ENCODE data around the gene MYL9. TPM values are rescaled to one million over a fixed set of nuclear protein-coding genes. Genes with fewer than 3 reads are reported as not detected.

Gene MYL9
- total RNA-seq, 1 experiment from 2014 or later: 49.3 TPM

GRCh38 chr20:36572701-36573102, 31.4 kb downstream of the MYL9 start:
- H3K4me3 ChIP-seq (replicated peaks in 1 of 2; ENCODE audit: low read depth in 1 of 2, low read length in 2 of 2): peak overlapping the region; percentile 8 to 79; a peak in 3 of 4 replicates
- ATAC-seq (no peak), DNase-seq (ENCODE audit: low read depth, low spot score) (no peak)
- POLR2A ChIA-PET: interaction anchor here (1.1 to 1.2 kb wide), 2 partner anchors 31 to 32 kb away, joined by 3 to 4 read pairs; no protein-coding TSS in a partner anchor
- peak overlapping the region; percentile 100 for H3K4me2 ChIP-seq (ENCODE audit: low read length)
- TF ChIP-seq CEBPB (IDR thresholded peaks at IDR 0.05; ENCODE audit: low read depth) (no peak), TCF7L2 (IDR thresholded peaks at IDR 0.05; ENCODE audit: borderline replicate concordance, extremely low read depth, insufficient read depth, insufficient read length) (no peak)
- H3K9ac ChIP-seq (ENCODE audit: low read length): peak overlapping the region; percentile 82
- peaks cover 16% of the 10 kb centered on the region for H3K79me2 ChIP-seq (ENCODE audit: insufficient read depth, low read length)
- H2AFZ ChIP-seq (ENCODE audit: low read depth, low read length, poor library complexity, severe bottlenecking): peak overlapping the region; percentile 71
- BruUV-seq (replicated peaks): no TSS peak
- H3K9me3 ChIP-seq (ENCODE audit: control insufficient read depth in 1 of 2, insufficient read depth in 1 of 2, low read depth in 1 of 2, low read length in 2 of 2): no peaks in the 10 kb centered on the region
- intact Hi-C loops (cut with micrococcal nuclease): no loop called here
- CTCF ChIA-PET: interaction anchor here (0.7 to 1.1 kb wide), 2 partner anchors 33 to 349 kb away, joined by 4 to 6 read pairs; partner anchors contain the start of gene RAB5IF
- RAD21 ChIA-PET (ENCODE audit: low non-redundant PET in 1 of 2, low total read pairs in 2 of 2, uncharacterized antibody in 2 of 2, unreplicated experiment in 2 of 2): interaction anchor here in 1 of 2 experiments (0.6 kb wide), 2 partner anchors 12 to 15 kb away, joined by 4 to 5 read pairs; no protein-coding TSS in a partner anchor
- H3K27me3 ChIP-seq (ENCODE audit: insufficient read depth, low read length): no peaks in the 10 kb centered on the region
- H4K20me1 ChIP-seq (ENCODE audit: insufficient read depth): no peaks in the 10 kb centered on the region
- peaks cover 21 to 36% of the 10 kb centered on the region in 2 experiments for H3K4me1 ChIP-seq (ENCODE audit: control insufficient read depth in 1 of 2, insufficient read depth in 2 of 2, low read length in 2 of 2)
- no peaks in the 10 kb centered on the region for H3K36me3 ChIP-seq (ENCODE audit: control insufficient read depth in 1 of 2, insufficient read depth in 2 of 2, low read length in 2 of 2)
- no peaks in the 10 kb centered on the region for H3K9me2 ChIP-seq (ENCODE audit: insufficient read depth)
- peak overlapping the region; percentile 53; the same call in 1 of the 2 replicates for H3K27ac ChIP-seq (ENCODE audit: low read depth, low read length)

- peak within 1 kb of the TSS; percentile 71 for H2AFZ ChIP-seq (ENCODE audit: low read depth, low read length, poor library complexity, severe bottlenecking)
- H3K4me2 ChIP-seq (ENCODE audit: low read length): peak within 1 kb of the TSS; percentile 100
- H4K20me1 ChIP-seq (ENCODE audit: insufficient read depth): no peaks in the 10 kb centered on the region
- peak within 1 kb of the TSS; percentile 68 for H3K27ac ChIP-seq (ENCODE audit: low read depth, low read length)
- CTCF ChIA-PET: interaction anchor here (0.7 to 1.1 kb wide), 2 partner anchors 32 to 349 kb away, joined by 4 to 6 read pairs; partner anchors contain the start of gene RAB5IF
- peaks cover 16% of the 10 kb centered on the region for H3K79me2 ChIP-seq (ENCODE audit: insufficient read depth, low read length)
- no peaks in the 10 kb centered on the region for H3K27me3 ChIP-seq (ENCODE audit: insufficient read depth, low read length)
- H3K36me3 ChIP-seq (ENCODE audit: control insufficient read depth in 1 of 2, insufficient read depth in 2 of 2, low read length in 2 of 2): no peaks in the 10 kb centered on the region
- POLR2A ChIA-PET: interaction anchor here (0.7 to 1.2 kb wide), 2 partner anchors 31 to 32 kb away, joined by 3 read pairs; no protein-coding TSS in a partner anchor
- DNase-seq (ENCODE audit: low read depth, low spot score): peak; percentile 34
- TF ChIP-seq FOSL1 (IDR thresholded peaks at IDR 0.05; ENCODE audit: low read depth) (no peak), ELF1 (IDR thresholded peaks at IDR 0.05; ENCODE audit: borderline replicate concordance, low read depth) (no peak), REST (IDR thresholded peaks at IDR 0.05; ENCODE audit: low read depth) (no peak), MAX (IDR thresholded peaks at IDR 0.05) (peak; percentile 30; the same call in 1 of the 2 replicates), ZFX (IDR thresholded peaks at IDR 0.05) (peak; percentile 36; the same call in 1 of the 2 replicates), POLR2AphosphoS5 (IDR thresholded peaks at IDR 0.05; ENCODE audit: low read depth, low read length) (peak; percentile 35; the same call in 1 of the 2 replicates)
- RAD21 ChIA-PET (ENCODE audit: low non-redundant PET in 1 of 2, low total read pairs in 2 of 2, uncharacterized antibody in 2 of 2, unreplicated experiment in 2 of 2): interaction anchor here in 1 of 2 experiments (0.6 kb wide), 2 partner anchors 13 to 15 kb away, joined by 4 to 5 read pairs; no protein-coding TSS in a partner anchor
- H3K9me3 ChIP-seq (ENCODE audit: control insufficient read depth in 1 of 2, insufficient read depth in 1 of 2, low read depth in 1 of 2, low read length in 2 of 2): no peaks in the 10 kb centered on the region
- H3K4me3 ChIP-seq (replicated peaks in 1 of 2; ENCODE audit: low read depth in 1 of 2, low read length in 2 of 2): peak within 1 kb of the TSS; percentile 72 to 79
- H3K9me2 ChIP-seq (ENCODE audit: insufficient read depth): no peaks in the 10 kb centered on the region
- BruUV-seq (replicated peaks): no TSS peak
- H3K4me1 ChIP-seq (ENCODE audit: control insufficient read depth in 1 of 2, insufficient read depth in 2 of 2, low read length in 2 of 2): peaks cover 21 to 36% of the 10 kb centered on the region in 2 experiments
- ATAC-seq: peak; percentile 78
- intact Hi-C loops (cut with micrococcal nuclease): no loop called here
- H3K9ac ChIP-seq (ENCODE audit: low read length): peak within 1 kb of the TSS; percentile 82
These were observed 31.9 kb downstream of the MYL9 start, which contains the start of gene TGIF2 for GRCh38 chr20:36573103-36573797. Gene TGIF2 (plus strand): TSS chr20:36573597. CDS start chr20:36578775, 5,178 bp downstream.

Measured in HCT116 (cell line).